Fibroblast of pulmonary artery (primary cell): Measurements from ENCODE around the gene HPCA.
A peak's percentile ranks its signal among the peaks of the same experiment; 100 is the strongest.

Experiments
- DNase-seq: peaks from one replicate; pipeline ENCODE4 v3.0.0-alpha.2; 2010; ENCODE audit warnings: low read depth
- H3K4me3 ChIP-seq: replicated peaks from 2 replicates; pipeline ENCODE4 v1.5.1; 2011; ENCODE audit warnings: low read depth, mild to moderate bottlenecking, control low read depth, low read length, moderate library complexity
- CTCF ChIP-seq: IDR thresholded peaks from 2 replicates; pipeline ENCODE4 v1.5.1; 2011; ENCODE audit warnings: mild to moderate bottlenecking, control low read depth, low read length, inconsistent platforms; ENCODE audit errors: missing control alignments

Gene HPCA

GRCh38 chr1:32927441-32927840 lies 41.1 kb downstream of the HPCA start:
- no peak overlapping the region for H3K4me3 ChIP-seq
- DNase-seq: no peak
- TF ChIP-seq CTCF: no peak

- no peak for DNase-seq
- no peak overlapping the region for H3K4me3 ChIP-seq
- TF ChIP-seq CTCF: no peak
These were observed 42.0 kb downstream of the HPCA start for GRCh38 chr1:32928285-32928684.

GRCh38 chr1:32928715-32929114 lies 42.4 kb downstream of the HPCA start:
- no peak for DNase-seq
- TF ChIP-seq CTCF: no peak
- H3K4me3 ChIP-seq: no peak overlapping the region

GRCh38 chr1:32929366-32929765 lies 43.1 kb downstream of the HPCA start:
- DNase-seq: no peak
- no peak for TF ChIP-seq CTCF
- H3K4me3 ChIP-seq: no peak overlapping the region

GRCh38 chr1:32931760-32932159 lies 45.5 kb downstream of the HPCA start:
- H3K4me3 ChIP-seq: no peak overlapping the region

GRCh38 chr1:32933742-32934322 lies 47.5 kb downstream of the HPCA start:
- no peak overlapping the region for H3K4me3 ChIP-seq
- peak; percentile 59 for DNase-seq
- no peak for TF ChIP-seq CTCF

More at GRCh38 chr1:32931760-32932159, 45.5 kb downstream of the HPCA start:
- no peak for DNase-seq
- TF ChIP-seq CTCF: no peak

GRCh38 chr1:32934535-32934934 lies 48.2 kb downstream of the HPCA start:
- no peak for TF ChIP-seq CTCF
- no peak overlapping the region for H3K4me3 ChIP-seq
- DNase-seq: no peak
